Gastroesophageal sphincter (tissue), 3 donors: ENCODE data around the gene PISD.

Source experiments
- CTCF ChIP-seq, 4 experiments: fragments of 200-600 bp in 2 of 4; fragments of 450-650 bp in 2 of 4; sonication (generic) in 1 of 4; IDR thresholded peaks; one replicate each; pipeline ENCODE4 v1.5.1; 2017 to 2019; ENCODE audit warnings: antibody characterized with exemption in 4 of 4, mild to moderate bottlenecking in 2 of 4, moderate library complexity in 2 of 4
- POLR2A ChIP-seq, 2 donors: fragments of 450-650 bp; IDR thresholded peaks; one replicate each; pipeline ENCODE4 v1.6.1; 2017; ENCODE audit warnings: antibody characterized with exemption in 2 of 2, mild to moderate bottlenecking in 2 of 2, moderate library complexity in 1 of 2
- POLR2AphosphoS5 ChIP-seq: sonication (generic); formaldehyde crosslinking; IDR thresholded peaks from one replicate; pipeline ENCODE4 v1.6.1; 2017; ENCODE audit warnings: antibody characterized with exemption

- no peak for TF ChIP-seq POLR2AphosphoS5
- TF ChIP-seq CTCF (IDR thresholded peaks at IDR 0.05) = no peak
- no peak for TF ChIP-seq POLR2A (IDR thresholded peaks at IDR 0.05)
These were observed 82.2 kb downstream of the PISD start for GRCh38 chr22:31579835-31580242.
